Spleen (tissue), 7 donors: ENCODE results near the gene SRRT.

Experiments
- POLR2A ChIP-seq, 3 donors: fragments of 450-650 bp; IDR thresholded peaks; one replicate each; pipeline ENCODE4 v1.5.1; 2017; ENCODE audit warnings: antibody characterized with exemption in 3 of 3, mild to moderate bottlenecking in 1 of 3
- TF ChIP-seq, protein P1 (sequence below), 11 experiments: fragments of 200-600 bp in 7 of 11; fragments of 450-650 bp in 4 of 11; sonication (generic) in 4 of 11; IDR thresholded peaks in 8 of 11; conservative IDR thresholded peaks in 3 of 11; 1 replicate in 7 of 11; 2 replicates in 4 of 11; pipeline versions ENCODE4 v1.4.0 to v1.8.0; 2016 to 2021; ENCODE audit warnings: antibody characterized with exemption in 11 of 11, inconsistent platforms in 4 of 11, mild to moderate bottlenecking in 1 of 11
- donor health status: DM: no; HTN: no; CAD: no; lungs with moderate emphysema.
- donor health status: DM: no; HTN: no; CAD: no.
- donor health status: DM: no; HTN: no; CAD: no.

DNA sequence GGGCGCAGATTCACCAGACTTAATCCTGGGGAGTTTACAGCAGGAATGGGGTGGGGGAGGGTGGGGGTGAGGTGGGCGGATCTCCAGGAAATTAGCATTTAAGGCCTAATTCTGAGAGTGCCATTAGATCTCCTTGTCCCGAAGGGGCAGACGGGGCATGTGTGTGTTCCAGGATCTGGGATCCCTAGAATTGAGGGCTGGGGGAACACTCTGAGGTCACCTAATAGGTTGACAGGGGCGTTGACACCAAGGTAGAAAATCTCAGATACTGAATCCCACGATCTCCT, 38.1 kb upstream of the SRRT start:
- TF ChIP-seq, protein P1, sequence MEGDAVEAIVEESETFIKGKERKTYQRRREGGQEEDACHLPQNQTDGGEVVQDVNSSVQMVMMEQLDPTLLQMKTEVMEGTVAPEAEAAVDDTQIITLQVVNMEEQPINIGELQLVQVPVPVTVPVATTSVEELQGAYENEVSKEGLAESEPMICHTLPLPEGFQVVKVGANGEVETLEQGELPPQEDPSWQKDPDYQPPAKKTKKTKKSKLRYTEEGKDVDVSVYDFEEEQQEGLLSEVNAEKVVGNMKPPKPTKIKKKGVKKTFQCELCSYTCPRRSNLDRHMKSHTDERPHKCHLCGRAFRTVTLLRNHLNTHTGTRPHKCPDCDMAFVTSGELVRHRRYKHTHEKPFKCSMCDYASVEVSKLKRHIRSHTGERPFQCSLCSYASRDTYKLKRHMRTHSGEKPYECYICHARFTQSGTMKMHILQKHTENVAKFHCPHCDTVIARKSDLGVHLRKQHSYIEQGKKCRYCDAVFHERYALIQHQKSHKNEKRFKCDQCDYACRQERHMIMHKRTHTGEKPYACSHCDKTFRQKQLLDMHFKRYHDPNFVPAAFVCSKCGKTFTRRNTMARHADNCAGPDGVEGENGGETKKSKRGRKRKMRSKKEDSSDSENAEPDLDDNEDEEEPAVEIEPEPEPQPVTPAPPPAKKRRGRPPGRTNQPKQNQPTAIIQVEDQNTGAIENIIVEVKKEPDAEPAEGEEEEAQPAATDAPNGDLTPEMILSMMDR (IDR thresholded peaks at IDR 0.05 in 8 of 11, conservative IDR thresholded peaks at IDR 0.05 in 3 of 11), result no peak
- TF ChIP-seq POLR2A (IDR thresholded peaks at IDR 0.05), result no peak
